GM12873 (cell line): Measurements from ENCODE around the gene MAPK8IP1.
A peak's percentile ranks its signal among the peaks of the same experiment; 100 is the strongest.

Source experiments
- TF ChIP-seq, protein P1 (sequence below): IDR thresholded peaks from 2 replicates; pipeline ENCODE4 v1.5.1; 2012; ENCODE audit warnings: low read depth, mild to moderate bottlenecking, moderate library complexity, low read length, control low read depth; ENCODE audit not compliant: insufficient read depth; ENCODE audit errors: missing control alignments

The MAPK8IP1 gene

DNA sequence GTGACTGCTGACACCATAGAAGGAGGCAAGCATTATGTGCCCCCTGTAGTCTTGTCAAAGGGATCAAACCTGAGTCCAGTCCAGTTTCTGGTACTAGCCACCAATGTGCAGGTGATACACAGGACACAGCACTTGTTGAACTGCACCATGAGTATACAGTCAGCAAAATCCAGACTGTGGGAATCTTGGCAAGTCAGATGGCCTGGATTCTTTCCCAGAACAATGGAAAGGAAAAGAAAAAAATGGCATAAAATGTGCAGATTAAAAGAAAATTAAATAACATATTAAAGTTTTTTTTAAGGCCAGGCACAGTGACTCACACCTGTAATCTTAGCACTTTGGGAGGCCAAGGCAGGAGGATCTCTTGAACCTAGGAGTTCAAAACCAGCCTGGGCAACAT lies 21.4 kb upstream of the MAPK8IP1 start:
- TF ChIP-seq, protein P1, sequence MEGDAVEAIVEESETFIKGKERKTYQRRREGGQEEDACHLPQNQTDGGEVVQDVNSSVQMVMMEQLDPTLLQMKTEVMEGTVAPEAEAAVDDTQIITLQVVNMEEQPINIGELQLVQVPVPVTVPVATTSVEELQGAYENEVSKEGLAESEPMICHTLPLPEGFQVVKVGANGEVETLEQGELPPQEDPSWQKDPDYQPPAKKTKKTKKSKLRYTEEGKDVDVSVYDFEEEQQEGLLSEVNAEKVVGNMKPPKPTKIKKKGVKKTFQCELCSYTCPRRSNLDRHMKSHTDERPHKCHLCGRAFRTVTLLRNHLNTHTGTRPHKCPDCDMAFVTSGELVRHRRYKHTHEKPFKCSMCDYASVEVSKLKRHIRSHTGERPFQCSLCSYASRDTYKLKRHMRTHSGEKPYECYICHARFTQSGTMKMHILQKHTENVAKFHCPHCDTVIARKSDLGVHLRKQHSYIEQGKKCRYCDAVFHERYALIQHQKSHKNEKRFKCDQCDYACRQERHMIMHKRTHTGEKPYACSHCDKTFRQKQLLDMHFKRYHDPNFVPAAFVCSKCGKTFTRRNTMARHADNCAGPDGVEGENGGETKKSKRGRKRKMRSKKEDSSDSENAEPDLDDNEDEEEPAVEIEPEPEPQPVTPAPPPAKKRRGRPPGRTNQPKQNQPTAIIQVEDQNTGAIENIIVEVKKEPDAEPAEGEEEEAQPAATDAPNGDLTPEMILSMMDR = no peak

DNA sequence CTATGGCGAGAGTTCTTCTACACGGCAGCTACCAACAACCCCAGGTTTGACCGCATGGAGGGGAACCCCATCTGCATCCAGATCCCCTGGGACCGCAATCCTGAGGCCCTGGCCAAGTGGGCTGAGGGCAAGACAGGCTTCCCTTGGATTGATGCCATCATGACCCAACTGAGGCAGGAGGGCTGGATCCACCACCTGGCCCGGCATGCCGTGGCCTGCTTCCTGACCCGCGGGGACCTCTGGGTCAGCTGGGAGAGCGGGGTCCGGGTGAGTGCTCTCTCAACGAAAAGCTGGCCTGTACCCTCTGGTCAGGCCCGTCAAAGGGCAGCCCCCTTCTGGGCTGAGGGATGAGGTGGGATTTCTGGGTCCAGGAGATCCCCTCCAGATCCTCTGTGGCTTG lies 15.9 kb upstream of the MAPK8IP1 start:
- TF ChIP-seq, protein P1 = no peak

DNA sequence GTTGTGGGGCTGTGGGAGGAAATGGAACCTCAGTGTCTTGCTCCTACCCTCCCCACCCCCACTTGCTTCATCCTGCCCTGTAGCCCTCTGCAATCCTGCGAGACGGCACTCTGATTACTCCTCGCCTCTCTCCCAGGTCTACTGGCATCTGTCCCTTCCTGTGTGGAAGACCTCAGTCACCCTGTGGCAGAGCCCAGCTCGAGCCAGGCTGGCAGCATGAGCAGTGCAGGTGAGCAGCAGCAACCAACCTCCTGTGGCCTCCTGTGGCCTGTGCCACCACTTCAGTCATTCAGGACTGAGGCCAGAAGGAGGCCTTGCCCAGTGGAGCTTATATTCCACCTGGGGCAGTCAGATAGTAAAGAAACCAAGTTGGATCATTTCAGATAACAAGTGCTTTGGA lies 14.7 kb upstream of the MAPK8IP1 start:
- TF ChIP-seq, protein P1 = no peak

DNA sequence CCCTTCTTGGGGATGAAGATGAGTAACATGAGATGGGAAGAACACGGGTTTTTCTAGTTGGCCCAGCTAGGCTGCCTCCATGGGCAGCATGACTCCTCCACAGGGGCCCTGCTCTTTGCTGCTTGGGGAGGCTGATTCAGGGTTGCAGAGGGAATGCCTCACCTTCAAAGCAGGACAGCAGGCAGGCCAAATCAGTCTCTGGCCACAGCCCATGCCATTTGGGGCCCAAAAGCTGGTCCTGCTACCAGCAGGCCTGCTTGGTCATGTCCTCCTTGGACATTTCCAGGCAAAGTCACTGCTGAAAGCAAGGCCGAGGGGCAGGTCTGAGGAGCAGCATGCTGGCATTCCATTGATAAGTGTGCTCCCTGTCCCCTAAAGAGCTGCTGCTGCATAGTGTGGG lies 13.8 kb upstream of the MAPK8IP1 start:
- TF ChIP-seq, protein P1 = no peak

DNA sequence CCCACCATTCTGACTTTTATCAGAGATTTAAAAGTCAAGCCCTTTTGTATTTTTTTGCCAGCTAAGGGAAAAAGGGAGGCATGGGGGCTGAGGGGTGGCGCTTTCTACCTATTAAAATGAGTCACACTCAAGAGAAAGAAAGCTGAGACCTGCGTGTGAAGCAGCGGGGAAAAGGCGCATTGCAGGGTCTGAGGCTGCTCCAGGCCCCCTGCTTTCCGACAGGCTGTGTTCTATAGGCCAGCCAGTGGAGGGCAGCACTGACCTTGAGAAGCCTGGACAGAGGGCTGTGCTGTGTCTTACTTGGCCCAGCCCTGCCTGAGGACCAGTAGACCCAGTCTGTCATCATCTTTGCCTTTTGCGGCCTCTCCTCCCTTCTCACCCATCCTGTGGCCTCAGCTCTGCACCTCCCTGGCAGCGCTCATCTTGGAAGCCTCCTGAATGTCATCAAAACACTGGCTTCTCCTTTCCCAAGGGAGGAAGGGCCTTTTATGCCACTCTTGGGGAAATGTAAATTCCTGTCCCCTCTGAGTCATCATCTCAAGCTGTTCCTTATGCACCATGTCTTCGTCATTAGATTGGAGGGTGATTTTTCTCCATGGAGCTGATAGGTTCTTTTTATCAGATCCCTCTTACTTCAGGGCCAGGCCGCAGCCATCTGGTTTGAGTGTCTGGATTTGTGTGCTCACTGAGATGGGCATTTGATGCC lies 12.6 kb upstream of the MAPK8IP1 start:
- TF ChIP-seq, protein P1 = peak; percentile 75

DNA sequence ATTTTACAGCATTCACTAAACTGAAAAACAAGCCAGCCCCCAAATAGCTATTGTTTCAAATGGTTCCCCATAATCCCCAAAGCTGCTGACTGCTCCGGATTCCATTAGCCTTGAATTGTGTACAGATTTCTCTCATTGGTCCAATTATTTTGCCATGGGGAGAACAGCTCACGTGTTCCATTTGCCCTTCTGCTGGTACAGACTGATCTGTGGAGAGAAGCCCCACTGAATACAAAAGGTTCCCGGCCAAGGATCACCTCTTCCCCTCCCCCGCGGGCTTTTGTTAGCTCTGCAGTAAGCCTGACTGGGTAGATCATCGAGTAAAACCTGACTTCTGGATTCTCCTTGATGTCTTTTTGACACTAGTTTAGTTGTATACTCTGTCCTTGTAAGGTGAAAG lies 9.1 kb upstream of the MAPK8IP1 start:
- TF ChIP-seq, protein P1 = no peak

DNA sequence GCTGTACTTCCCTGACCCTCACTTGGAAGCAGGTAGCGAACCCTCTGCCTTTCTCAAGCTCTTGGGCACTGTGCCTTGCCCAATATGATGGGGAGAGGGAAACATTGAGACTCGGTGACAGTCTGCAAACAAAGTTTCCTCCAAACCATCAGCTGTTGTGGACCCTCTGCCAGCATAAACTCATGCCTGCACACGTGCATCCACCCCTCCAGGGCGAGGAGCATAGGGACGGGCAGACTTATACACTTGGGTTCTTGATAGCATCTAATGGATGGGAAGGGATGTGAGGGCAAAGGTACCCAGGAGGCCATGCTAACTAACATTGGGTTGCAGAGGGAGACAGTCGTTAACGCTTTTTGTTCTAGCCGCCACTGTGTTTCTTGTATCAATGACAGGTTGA lies 8.2 kb upstream of the MAPK8IP1 start:
- TF ChIP-seq, protein P1 = no peak
